Measurements from ENCODE around the gene BTN3A1. TPM values are rescaled to one million over a fixed set of nuclear protein-coding genes. Genes with fewer than 3 reads are reported as not detected.
"Not testable (repeated sequence)": the region's sequence is repeated elsewhere in the genome, so short reads cannot be mapped to it uniquely, and the experiment has no call there.

BTN3A1 gene
- polyA plus RNA-seq, 1 donor from 2014 or later: 38.2 TPM

GRCh38 chr6:26377719-26378118, 24.4 kb upstream of the BTN3A1 start:
- Histone ChIP-seq H3K9me3 (ENCODE audit: low read length) (no peaks in the 10 kb centered on the region), H4K20me1 (ENCODE audit: insufficient read depth) (no peaks in the 10 kb centered on the region), H3K9ac (ENCODE audit: low read length) (no peak overlapping the region), H3K4me3 (ENCODE audit: low read length) (no peak overlapping the region), H2AFZ (ENCODE audit: low read depth, low read length) (no peak overlapping the region), H3K27ac (ENCODE audit: low read length) (no peak overlapping the region), H3K79me2 (replicated peaks; ENCODE audit: insufficient read depth, low read length) (no peaks in the 10 kb centered on the region), H3K9me2 (ENCODE audit: insufficient read depth, low read length) (no peaks in the 10 kb centered on the region), H3K4me2 (ENCODE audit: low read length) (no peak overlapping the region), H3F3A (ENCODE audit: insufficient read depth, low read length, poor library complexity, severe bottlenecking) (no peaks in the 10 kb centered on the region), H3K27me3 (ENCODE audit: insufficient read depth, low read depth, low read length) (no peaks in the 10 kb centered on the region), H3K36me3 (ENCODE audit: insufficient read depth, low read length) (no peaks in the 10 kb centered on the region)
- TF ChIP-seq SMC3 (conservative IDR thresholded peaks at IDR 0.05; ENCODE audit: poor library complexity) (no peak), TAF1 (IDR thresholded peaks at IDR 0.05; ENCODE audit: low read depth) (no peak), POLR2AphosphoS5 (IDR thresholded peaks at IDR 0.05) (no peak), CTCF (IDR thresholded peaks at IDR 0.05; ENCODE audit: poor library complexity, severe bottlenecking) (no peak), EP300 (conservative IDR thresholded peaks at IDR 0.05; ENCODE audit: poor library complexity, severe bottlenecking) (no peak), RAD21 (conservative IDR thresholded peaks at IDR 0.05) (no peak), EZH2 (IDR thresholded peaks at IDR 0.05; ENCODE audit: borderline replicate concordance, insufficient read depth, low read length, poor library complexity, severe bottlenecking) (no peak), MXI1 (conservative IDR thresholded peaks at IDR 0.05; ENCODE audit: poor library complexity, severe bottlenecking) (no peak), REST (IDR thresholded peaks at IDR 0.05; ENCODE audit: borderline replicate concordance) (no peak)

GRCh38 chr6:26378143-26378542, 23.9 kb upstream of the BTN3A1 start:
- H3K9ac ChIP-seq (ENCODE audit: low read length); H3K27ac ChIP-seq (ENCODE audit: low read length); H3K36me3 ChIP-seq (ENCODE audit: insufficient read depth, low read length); H3K4me2 ChIP-seq (ENCODE audit: low read length); H4K20me1 ChIP-seq (ENCODE audit: insufficient read depth); H3F3A ChIP-seq (ENCODE audit: insufficient read depth, low read length, poor library complexity, severe bottlenecking); H3K4me3 ChIP-seq (ENCODE audit: low read length); H3K79me2 ChIP-seq (replicated peaks; ENCODE audit: insufficient read depth, low read length); H2AFZ ChIP-seq (ENCODE audit: low read depth, low read length); H3K27me3 ChIP-seq (ENCODE audit: insufficient read depth, low read depth, low read length); H3K9me2 ChIP-seq (ENCODE audit: insufficient read depth, low read length); H3K9me3 ChIP-seq (ENCODE audit: low read length): not testable (repeated sequence)

- Histone ChIP-seq H2AFZ (ENCODE audit: low read depth, low read length) (no peak overlapping the region), H3K4me2 (ENCODE audit: low read length) (no peak overlapping the region), H4K20me1 (ENCODE audit: insufficient read depth) (no peaks in the 10 kb centered on the region), H3K27me3 (ENCODE audit: insufficient read depth, low read depth, low read length) (no peaks in the 10 kb centered on the region), H3K9me3 (ENCODE audit: low read length) (no peaks in the 10 kb centered on the region), H3K79me2 (replicated peaks; ENCODE audit: insufficient read depth, low read length) (no peaks in the 10 kb centered on the region), H3K9me2 (ENCODE audit: insufficient read depth, low read length) (no peaks in the 10 kb centered on the region), H3F3A (ENCODE audit: insufficient read depth, low read length, poor library complexity, severe bottlenecking) (no peaks in the 10 kb centered on the region), H3K27ac (ENCODE audit: low read length) (no peak overlapping the region), H3K9ac (ENCODE audit: low read length) (no peak overlapping the region), H3K4me3 (ENCODE audit: low read length) (no peak overlapping the region), H3K36me3 (ENCODE audit: insufficient read depth, low read length) (no peaks in the 10 kb centered on the region)
- TF ChIP-seq MXI1 (conservative IDR thresholded peaks at IDR 0.05; ENCODE audit: poor library complexity, severe bottlenecking): no peak
- no peak for TF ChIP-seq EP300 (conservative IDR thresholded peaks at IDR 0.05; ENCODE audit: poor library complexity, severe bottlenecking)
- no peak for TF ChIP-seq EZH2 (IDR thresholded peaks at IDR 0.05; ENCODE audit: borderline replicate concordance, insufficient read depth, low read length, poor library complexity, severe bottlenecking)
- TF ChIP-seq TAF1 (IDR thresholded peaks at IDR 0.05; ENCODE audit: low read depth): no peak
These were observed 22.8 kb upstream of the BTN3A1 start for GRCh38 chr6:26379292-26379691.

Data from neural cell (in vitro differentiated cells).